ENCODE results near the gene TNFRSF6B.
A peak's percentile ranks its signal among the peaks of the same experiment; 100 is the strongest.

The TNFRSF6B gene

GRCh38 chr20:63739130-63740069, 42.9 kb downstream of the TNFRSF6B start, which contains the start of gene SLC2A4RG:
SLC2A4RG (plus strand) TSS chr20:63739776; CDS start chr20:63739913, 137 bp downstream.
- peak; percentile 70 for DNase-seq

- DNase-seq: peak; percentile 50
These were observed 43.7 kb downstream of the TNFRSF6B start for GRCh38 chr20:63740070-63740626.

GRCh38 chr20:63740627-63741353, 44.3 kb downstream of the TNFRSF6B start:
- DNase-seq: peak; percentile 75

GRCh38 chr20:63741354-63741675, 44.9 kb downstream of the TNFRSF6B start:
- no peak for DNase-seq

- no peak for DNase-seq
These were observed 45.4 kb downstream of the TNFRSF6B start for GRCh38 chr20:63741676-63742380.

- no peak for DNase-seq
These were observed 46.1 kb downstream of the TNFRSF6B start for GRCh38 chr20:63742381-63743024.

- DNase-seq: no peak
These were observed 46.9 kb downstream of the TNFRSF6B start for GRCh38 chr20:63743210-63743970.

GRCh38 chr20:63744158-63744557, 47.7 kb downstream of the TNFRSF6B start:
- DNase-seq: no peak

GRCh38 chr20:63744574-63745423, 48.3 kb downstream of the TNFRSF6B start:
- DNase-seq: no peak

GRCh38 chr20:63745424-63745805, 49.0 kb downstream of the TNFRSF6B start:
- DNase-seq: no peak

GRCh38 chr20:63745961-63746731, 49.7 kb downstream of the TNFRSF6B start:
- no peak for DNase-seq

- no peak for DNase-seq
These were observed 50.4 kb downstream of the TNFRSF6B start for GRCh38 chr20:63746751-63747315.

- DNase-seq: no peak
These were observed 51.2 kb downstream of the TNFRSF6B start for GRCh38 chr20:63747622-63748069.
